Middle frontal gyrus (tissue), 1 donor: ENCODE measurements around the gene P2RX5.
"Not testable (repeated sequence)": the region's sequence is repeated elsewhere in the genome, so short reads cannot be mapped to it uniquely, and the experiment has no call there.

Source experiments
- DNase-seq: peaks from one replicate; pipeline ENCODE4 v3.0.0-alpha.2; 2015; ENCODE audit warnings: low spot score; ENCODE audit errors: extremely low spot score

The P2RX5 gene

DNA sequence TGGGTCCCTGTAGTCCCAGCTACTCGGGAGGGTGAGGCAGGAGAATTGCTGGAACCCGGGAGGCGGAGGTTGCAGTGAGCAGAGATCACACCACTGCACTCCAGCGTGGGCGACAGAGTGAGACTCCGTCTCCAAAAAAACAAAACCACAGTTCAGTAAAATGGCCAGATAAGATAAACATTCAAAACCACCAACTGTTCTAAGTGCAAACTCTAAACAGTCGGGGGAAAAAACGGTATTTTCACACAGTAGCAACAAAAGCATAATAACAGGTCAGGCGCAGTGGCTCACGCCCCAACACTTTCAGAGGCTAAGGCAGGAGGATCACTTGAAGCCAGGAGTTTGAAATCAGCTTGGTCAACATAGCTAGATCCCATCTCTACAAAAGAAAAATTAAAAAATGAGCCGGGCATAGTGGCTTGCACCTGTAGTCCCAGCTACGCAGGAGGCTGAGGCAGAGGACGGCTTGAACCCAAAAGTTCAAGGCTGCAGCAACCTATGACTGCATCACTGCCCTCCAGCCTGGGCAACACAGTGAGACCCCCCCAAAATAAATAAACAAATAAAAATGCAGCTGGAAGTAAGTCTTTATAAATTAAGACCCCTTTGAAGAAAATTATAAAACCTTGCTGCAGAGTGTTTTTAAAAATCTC lies 17.0 kb upstream of the P2RX5 start:
- DNase-seq, result no peak

DNA sequence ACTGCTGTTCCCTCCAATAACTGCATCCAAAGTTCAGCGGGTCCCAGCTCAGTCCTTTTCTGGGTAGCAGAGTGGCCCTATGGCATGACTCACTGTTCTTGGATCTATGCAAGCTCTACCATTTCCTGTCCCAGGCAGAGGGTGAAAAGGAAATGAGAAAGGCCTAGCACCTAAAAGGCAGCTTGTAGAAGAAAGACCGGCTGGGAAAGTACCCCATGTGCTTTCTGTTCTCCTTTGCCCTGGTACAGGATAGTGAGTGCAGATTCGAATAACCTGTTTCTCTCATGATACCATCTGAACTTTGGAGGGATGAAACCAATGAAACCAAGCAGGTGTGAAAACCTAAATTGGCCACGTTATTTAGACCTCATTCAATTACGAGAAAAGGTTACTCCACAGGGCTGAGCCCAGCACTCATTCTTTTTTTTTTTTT lies 15.0 kb upstream of the P2RX5 start:
- no peak for DNase-seq

DNA sequence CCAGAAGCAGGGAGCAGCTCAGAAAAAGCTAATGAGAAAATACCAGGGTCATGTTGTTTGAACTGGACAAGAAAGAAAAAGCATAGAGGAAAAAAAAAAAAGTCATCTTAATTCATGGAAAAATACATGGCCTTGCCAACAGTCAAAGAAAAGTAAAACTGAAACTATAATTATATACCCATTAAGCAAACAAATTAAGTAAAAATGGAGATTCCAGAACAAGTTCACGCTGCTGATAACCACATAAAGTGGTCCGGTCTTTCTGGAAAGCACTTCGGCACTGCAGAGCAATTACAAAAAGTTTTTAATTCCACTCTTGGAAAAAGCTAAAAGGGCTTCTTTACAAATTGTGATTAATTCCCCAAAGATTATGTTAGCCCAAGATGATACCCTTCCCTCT lies 12.4 kb upstream of the P2RX5 start:
- DNase-seq, result no peak

DNA sequence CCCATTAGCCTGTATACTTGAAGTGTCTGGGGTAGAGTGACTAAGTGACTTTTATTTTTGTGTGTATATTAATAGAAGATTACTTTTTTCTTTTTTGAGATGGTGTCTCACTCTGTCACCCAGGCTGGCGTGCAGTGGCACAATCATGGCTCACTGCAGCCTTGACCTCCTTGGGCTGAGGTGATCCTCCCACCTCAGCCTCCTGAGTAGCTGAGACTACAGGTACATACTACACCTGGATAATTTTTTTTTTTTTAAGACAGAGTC lies 9.7 kb upstream of the P2RX5 start:
- DNase-seq, result not testable (repeated sequence)

DNA sequence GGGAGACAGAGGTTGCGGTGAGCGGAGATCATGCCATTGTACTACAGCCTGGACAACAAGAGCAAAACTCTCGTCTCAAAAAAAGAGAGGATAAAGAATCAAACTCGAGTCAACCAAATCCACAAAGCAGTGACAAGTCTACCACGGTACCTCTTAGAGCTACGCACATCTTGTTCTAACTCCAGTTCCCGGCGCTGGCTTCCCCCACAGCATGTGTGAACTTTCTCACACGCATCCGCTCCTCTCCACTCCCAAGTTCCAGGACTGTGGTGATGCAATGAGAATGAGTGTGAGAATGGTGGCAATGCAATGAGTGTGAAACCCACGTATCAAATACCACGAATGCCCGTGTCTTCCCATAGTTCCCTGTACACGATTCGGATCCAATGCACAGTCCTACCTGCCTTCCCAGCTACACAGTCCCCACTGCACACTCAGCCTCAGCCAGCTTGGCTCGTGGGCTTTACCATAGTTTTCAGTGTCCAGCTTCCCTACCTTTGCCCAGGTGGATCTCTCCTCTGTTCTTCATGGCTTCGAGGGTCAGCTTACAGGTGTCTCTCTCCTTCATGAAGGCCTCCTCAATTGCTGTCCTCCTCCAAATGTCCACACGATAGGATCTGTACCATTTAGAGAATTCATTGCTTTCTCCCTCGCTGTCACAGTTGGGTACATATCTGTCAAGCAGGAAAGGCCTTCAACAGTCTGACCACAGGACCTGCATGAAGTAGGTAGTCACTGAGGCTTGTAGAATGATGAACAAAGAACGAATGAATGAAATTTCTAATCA lies 9.2 kb upstream of the P2RX5 start:
- no peak for DNase-seq

DNA sequence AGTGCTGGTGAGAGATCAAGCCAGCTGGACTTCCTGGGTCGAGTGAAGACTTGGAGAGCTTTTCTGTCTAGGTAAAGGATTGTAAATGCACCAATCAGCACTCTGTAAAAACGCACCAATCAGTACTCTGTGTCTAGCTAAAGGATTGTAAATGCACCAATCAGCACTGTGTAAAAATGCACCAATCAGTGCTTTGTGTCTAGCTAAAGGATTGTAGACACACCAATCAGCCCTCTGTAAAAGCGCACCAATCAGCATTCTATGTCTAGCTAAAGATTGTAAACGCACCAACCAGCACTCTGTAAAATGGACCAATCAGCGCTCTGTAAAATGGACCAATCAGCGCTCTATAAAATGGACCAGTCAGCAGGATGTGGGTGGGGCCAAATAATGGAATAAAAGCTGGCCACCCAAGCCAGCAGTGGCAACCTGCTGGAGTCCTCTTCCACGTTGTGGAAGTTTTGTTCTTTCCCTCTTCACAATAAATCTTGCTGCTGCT lies 6.1 kb upstream of the P2RX5 start:
- DNase-seq, result not testable (repeated sequence)

DNA sequence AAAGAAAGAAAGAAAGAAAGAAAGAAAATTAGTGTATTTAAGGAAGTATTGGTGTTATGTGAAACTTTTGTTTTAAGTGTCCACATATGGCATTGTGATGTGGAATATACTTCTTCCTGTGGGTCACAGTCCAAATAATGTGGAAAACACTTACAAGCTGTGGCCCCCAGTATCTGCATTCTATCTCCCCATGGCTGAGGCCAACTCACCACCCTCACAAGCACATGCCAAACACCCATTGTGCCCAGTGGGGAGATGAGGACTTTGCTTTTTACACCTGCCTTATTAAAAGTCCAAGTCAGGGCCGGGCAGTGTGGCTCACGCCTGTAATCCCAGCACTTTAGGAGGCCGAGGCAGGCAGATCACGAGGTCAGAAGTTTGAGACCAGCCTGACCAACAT lies 4.0 kb upstream of the P2RX5 start:
- no peak for DNase-seq

DNA sequence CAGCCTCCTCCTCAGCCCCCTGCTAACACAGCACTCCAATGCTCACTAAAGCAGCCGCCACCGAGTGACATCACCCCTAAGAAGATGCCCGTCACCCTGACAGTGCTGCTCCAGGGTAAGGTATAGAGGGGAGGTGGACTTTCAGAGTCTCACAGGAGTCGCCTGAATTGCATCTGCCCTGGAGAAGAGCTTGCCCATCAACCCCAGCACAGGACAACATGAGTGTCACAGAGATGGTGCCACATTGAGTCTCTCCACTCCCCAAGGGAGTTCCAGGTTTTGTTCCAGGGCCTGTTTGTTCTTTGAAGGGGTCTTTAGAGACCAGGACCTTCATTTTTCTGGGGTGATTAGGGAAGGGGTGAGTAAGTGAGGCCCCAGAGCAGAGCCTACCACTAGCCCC lies 2.2 kb upstream of the P2RX5 start:
- no peak for DNase-seq

DNA sequence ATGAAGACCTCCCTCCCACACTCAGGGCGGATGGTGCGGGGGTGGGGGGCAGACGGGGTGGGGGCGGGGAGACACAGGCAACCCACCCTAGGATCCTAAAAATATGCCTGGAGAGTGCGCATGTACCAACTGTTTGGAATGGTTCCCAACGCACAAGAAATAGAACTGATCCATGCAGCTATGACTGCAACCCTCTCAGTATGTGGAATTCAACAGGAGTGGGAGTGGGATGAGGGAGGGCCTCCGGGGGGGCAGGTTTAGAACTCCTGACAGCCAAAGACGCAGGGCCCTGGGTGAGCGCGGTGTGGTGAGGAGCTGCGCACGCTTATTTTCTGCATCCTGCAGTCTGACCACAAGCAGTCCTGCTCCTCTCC lies 1.1 kb upstream of the P2RX5 start:
- DNase-seq, result no peak

DNA sequence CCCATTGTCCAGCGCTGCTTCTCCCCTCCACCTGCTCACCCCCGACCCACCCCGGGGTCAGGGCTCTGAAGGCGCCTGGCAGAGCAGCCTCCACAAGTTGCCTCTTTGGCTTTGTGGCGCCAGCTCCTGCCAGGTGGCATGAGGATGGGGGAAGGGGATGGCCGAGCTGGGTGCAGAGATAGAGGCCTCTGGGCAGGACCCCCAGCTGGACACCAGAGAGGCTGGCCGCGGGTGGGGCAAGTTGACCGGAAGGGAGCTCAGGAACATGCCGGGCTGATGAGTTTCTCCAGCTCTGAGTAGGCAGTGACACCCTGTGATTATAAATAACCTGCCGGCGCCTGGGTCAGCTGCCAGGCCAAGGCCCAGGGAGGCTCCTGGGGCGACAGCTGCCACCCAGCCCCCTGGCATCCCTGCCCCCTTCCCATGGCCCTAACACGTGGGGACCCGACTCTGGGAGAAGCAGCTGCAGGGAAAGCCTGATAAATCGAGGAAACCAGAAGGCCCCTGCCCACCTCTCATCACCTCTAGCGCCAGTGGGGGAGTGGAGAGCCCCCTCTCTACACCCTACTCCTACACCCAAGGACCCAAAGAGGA lies 729 bp downstream of the P2RX5 start:
- no peak for DNase-seq

DNA sequence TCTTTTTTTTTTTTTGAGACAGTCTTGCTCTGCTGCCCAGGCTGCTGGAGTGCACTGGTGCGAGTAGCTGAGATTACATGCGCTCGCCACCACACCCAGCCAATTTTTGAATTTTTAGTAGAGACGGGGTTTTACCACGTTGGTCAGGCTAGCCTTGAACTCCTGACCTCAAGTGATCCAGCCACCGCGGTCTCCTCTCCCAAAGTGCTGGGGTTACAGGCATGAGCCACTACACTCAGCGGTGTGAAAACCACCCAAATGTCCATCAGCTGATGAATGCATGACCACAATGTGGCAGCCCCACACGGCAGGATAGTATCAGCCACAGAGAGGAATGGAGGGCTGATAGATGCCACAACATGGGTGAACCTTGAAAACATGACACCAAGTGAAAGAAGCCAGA lies 2.1 kb downstream of the P2RX5 start:
- DNase-seq, result no peak

DNA sequence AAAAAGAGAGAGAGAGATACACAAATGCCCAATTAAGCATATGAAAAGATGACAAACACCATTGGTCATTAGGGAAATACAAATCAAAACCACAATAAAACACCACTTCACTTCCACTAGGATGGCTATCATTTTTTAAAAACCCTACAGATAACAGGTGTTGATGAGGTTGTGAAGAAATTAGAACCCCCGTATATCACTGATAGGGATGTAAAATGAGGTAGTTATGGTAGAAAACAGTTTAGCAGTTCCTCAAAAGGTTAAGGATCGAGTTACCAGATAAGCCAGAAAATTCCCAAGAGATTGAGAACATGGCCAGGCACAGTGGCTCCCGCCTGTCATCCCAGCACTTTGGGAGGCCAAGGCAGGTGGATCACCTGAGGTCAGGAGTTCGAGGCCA lies 2.8 kb downstream of the P2RX5 start:
- no peak for DNase-seq

DNA sequence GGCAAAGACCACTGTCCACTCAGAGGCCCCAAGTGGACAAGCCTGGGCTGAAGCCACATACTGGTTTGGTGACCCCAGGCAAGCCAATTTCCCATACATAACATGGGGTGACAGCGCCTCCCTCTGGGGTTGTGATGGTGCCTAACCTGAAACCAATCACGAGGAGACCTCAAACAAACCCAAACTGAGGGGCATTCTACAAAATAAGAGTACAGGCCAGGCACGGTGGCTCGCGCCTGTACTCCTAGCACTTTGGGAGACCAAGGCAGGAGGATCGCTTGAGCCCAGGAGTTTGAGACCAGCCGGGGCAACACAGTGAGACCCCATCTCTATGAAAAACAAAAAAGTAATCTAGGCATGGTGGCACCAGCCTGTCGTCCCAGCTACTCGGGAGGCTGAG lies 3.6 kb downstream of the P2RX5 start:
- DNase-seq, result no peak

DNA sequence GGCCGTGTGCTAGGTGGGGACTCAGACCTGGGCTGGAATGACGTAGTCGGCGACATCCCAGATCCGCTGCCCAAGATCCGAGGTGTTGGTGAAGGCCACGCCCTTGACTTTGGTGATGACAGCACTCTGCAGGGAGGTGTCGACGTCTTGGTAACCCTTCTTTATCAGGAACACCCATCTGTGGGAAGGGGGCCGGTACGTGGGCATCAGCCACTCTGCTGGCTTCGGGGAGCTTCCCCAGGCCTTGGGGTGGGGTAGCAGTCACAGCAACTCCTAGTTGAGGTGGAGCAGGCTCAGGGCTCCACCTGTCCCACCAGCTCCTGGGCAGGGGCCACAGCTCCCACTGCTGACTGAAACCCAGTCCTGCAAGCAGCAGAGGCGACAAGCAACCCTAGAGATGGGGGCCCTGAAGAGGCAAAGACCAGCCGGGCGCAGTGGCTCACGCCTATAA lies 4.3 kb downstream of the P2RX5 start:
- DNase-seq, result no peak

DNA sequence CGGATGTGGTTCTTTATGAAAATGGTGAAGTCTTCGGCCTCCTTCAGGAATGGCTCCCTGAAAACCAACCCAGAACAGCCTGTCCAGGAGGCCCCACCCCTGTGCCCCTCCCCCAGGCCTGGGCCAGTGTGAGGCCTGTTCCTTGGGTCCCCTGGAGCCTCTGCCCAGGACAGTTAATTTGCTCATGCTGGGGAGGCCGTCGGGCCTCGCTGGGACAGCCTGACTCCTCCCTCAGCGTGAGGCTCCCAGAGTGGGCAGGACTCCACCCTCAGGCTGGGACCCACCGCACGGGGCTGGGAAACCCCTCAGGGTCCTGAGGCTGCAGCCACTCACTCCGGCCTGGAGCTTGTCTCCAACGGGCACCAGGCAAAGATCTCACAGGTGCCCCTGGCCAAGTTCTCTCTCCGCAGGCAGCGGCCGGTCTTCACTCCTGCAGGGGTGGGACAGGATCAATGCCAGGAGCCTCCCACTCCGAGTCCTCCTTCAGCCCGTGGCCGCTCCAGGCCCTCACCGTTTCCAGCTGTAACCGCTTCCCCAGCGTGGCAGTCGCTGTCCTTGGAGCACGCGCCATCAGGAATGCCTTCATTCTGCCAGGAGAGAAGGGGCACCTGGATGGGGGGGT lies 5.8 kb downstream of the P2RX5 start:
- no peak for DNase-seq

DNA sequence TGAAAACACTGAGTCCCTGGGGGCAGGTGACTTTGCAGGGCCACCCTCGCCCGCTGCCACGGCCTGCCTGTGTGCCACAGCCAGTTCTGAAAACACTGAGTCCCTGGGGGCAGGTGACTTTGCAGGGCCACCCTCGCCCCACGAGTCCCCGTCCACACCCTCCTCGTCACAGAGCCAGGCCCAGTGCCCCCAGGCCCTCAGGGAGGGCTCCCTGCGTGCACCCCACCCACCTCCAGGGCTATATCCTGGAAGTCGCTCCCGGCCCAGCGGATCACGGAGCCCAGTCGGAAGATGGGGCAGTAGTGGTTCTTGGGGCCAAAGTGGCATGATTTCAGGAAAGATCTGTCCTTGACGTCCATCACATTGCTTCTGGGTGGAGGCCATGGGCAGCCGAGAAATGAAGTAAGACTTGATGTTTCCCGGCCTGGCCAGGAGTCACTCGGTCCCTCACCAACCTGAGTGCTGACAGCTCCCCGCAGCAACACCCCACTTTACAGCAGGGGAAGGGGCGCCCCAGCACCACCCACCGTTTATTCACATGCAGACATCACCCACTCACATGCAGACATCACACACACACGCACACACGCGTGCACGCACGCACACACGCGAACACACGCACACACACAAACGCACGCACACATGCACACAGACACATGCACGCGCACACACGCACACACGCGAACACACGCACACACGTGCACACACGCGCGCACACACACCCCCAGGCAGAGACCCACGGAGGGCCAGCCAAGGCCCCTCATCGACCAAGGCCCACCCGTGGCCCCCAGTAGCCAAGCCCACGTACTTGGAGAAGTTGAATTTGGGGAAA lies 6.5 kb downstream of the P2RX5 start:
- DNase-seq, result no peak

DNA sequence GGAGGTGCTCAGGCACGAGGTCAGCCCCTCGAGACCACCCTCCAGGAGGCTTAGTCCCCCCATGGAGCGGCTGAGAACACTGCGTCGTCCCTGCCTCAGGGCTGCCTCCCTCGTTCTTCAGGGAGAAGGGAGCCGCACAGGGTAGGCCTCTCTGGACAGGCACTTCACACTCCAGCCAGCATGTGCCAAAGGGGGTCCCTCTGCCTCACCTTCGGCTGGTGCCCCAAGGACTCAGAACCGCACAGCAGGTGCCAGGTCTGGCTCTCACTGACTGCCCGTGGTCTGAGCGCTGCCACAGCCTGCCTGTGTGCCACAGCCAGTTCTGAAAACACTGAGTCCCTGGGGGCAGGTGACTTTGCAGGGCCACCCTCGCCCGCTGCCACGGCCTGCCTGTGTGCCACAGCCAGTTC lies 7.1 kb downstream of the P2RX5 start:
- no peak for DNase-seq

DNA sequence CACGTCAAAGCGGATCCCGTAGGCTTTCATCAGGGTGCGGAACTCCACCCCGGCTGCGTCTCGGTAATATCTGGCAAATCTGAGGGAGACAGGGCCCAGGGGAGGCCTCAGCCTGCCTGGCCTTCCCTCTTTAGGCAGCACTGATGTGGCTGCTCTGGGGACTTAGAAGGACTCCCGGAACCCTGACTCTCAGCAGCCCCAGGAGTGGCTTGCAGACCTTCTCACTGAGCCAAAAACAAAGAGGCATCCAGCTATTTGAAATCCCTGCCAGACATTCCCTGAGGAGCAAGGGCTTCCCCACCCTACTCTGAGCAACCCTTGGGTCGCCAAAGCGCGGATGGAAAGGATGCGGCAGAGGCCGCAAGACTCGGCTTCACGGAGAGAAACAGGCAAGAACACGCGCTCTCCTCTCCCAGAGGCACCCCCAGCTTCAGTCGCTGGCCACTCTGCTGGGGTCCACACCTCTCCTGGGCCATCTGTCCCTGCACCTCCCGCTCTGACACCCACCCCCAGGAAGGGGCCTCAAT lies 7.9 kb downstream of the P2RX5 start:
- DNase-seq, result no peak

DNA sequence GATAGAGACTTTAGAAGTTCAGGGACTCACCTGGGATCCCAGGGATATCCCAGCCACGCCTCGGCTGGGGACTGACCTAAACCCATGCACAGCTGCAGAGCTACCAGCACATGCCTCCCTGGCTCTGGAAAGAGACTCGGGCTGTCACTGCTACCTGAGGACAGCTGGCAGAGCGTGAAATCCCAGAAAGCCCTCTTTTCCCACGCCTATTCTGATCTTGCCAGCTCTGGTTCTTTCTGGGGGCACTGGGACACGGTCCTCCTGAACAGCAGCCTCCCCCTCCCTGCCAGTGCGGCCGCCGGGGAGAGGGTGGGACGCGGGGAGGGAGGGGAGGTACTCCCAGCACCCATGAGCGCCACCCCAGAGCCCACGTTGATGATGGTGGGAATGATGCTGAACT lies 10.8 kb downstream of the P2RX5 start:
- no peak for DNase-seq

DNA sequence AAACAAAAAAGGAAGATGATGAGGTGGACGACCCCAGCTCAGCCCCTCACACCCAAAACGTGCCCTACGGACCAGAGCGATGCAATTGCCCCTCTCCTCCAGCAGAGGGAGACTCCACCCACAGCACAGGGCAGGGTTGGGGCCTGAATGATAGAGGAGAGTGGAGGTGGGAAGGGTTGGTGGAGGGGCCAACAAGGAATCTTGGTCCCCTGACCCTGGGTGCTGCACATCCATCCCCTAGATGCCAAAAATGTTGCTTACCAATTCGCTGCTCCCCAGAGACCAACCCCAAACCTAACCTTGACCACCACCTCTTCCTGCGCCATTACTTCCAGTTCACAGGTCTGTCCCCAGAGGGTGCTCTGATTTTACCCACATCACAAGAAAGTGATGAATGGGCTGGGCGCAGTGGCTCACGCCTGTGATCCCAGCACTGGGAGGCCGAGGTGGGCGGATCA lies 12.9 kb downstream of the P2RX5 start:
- no peak for DNase-seq

DNA sequence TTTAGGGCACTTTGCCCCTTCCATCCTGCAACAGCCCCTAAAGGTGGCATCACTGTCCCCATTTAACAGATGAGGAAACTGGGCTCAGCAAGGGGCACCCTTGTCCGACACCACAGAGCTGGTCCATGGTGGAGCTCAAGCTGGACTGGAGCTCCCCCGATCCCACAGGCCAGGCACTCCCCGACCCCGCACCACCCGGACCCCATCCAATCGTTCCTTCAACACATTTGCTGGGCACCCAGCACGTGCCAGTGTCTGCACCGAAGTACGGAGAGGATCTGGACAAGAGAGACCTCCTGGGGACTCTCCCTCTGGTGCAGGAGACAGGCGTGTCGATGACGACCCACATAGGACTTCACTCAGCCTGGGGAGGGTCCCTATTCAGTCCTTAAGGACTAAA lies 13.9 kb downstream of the P2RX5 start:
- no peak for DNase-seq
